Measurements from ENCODE around the gene DPH1.

- TF ChIP-seq POLR2A (IDR thresholded peaks at IDR 0.05; ENCODE audit: extremely low read depth, insufficient read length) = no peak
- TF ChIP-seq, protein P1, sequence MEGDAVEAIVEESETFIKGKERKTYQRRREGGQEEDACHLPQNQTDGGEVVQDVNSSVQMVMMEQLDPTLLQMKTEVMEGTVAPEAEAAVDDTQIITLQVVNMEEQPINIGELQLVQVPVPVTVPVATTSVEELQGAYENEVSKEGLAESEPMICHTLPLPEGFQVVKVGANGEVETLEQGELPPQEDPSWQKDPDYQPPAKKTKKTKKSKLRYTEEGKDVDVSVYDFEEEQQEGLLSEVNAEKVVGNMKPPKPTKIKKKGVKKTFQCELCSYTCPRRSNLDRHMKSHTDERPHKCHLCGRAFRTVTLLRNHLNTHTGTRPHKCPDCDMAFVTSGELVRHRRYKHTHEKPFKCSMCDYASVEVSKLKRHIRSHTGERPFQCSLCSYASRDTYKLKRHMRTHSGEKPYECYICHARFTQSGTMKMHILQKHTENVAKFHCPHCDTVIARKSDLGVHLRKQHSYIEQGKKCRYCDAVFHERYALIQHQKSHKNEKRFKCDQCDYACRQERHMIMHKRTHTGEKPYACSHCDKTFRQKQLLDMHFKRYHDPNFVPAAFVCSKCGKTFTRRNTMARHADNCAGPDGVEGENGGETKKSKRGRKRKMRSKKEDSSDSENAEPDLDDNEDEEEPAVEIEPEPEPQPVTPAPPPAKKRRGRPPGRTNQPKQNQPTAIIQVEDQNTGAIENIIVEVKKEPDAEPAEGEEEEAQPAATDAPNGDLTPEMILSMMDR (IDR thresholded peaks at IDR 0.05; ENCODE audit: low read depth, low read length) = no peak
These were observed 40.8 kb upstream of the DPH1 start for GRCh38 chr17:1989135-1989534.
